ENCODE data around the gene RHOBTB1.

GRCh38 chr10:60976687-60977086 lies 32.7 kb upstream of the RHOBTB1 start:
- TF ChIP-seq CTCF (conservative IDR thresholded peaks at IDR 0.05; ENCODE audit: low read depth in 2 of 2) = no peak
- TF ChIP-seq NANOG (IDR thresholded peaks at IDR 0.05; ENCODE audit: borderline replicate concordance) = no peak
- TF ChIP-seq ZNF114 (CRISPR knock-in tag; IDR thresholded peaks at IDR 0.05) = no peak
- no peak for TF ChIP-seq POLR2AphosphoS5 (IDR thresholded peaks at IDR 0.05; ENCODE audit: low read depth)
- TF ChIP-seq EZH2phosphoT487 (IDR thresholded peaks at IDR 0.05; ENCODE audit: unreplicated experiment) = no peak
- TF ChIP-seq REST (IDR thresholded peaks at IDR 0.05; ENCODE audit: unreplicated experiment) = no peak
- TF ChIP-seq CREB1 (CRISPR knock-in tag; IDR thresholded peaks at IDR 0.05; ENCODE audit: low read depth) = no peak
- TF ChIP-seq EZH2 (IDR thresholded peaks at IDR 0.05; ENCODE audit: low read depth, unreplicated experiment) = no peak
- no peak for TF ChIP-seq ZNF331 (CRISPR knock-in tag; IDR thresholded peaks at IDR 0.05; ENCODE audit: low read depth)

Data from GM23338 (cell line).